Fibroblast of lung (primary cell): ENCODE measurements around the gene DOCK4. TPM values are rescaled to one million over a fixed set of nuclear protein-coding genes. Genes with fewer than 3 reads are reported as not detected.

Experiments
- DNase-seq, 2 donors: peaks; one replicate each; pipeline versions ENCODE4 v3.0.0 to v3.0.0-alpha.2; 2010; ENCODE audit warnings: low read depth in 2 of 2
- H2AFZ ChIP-seq: 2 replicates; pipeline ENCODE4 v1.5.1; 2012; ENCODE audit warnings: low read length, control low read depth, inconsistent platforms
- H3K27ac ChIP-seq: 2 replicates; pipeline ENCODE4 v1.5.1; 2011; ENCODE audit warnings: low read length, control low read depth; ENCODE audit not compliant: insufficient read depth
- H3K27me3 ChIP-seq: 2 replicates; pipeline ENCODE4 v1.5.1; 2011; ENCODE audit warnings: mild to moderate bottlenecking, low read length; ENCODE audit not compliant: control insufficient read depth, insufficient read depth
- H3K36me3 ChIP-seq: 2 replicates; pipeline ENCODE4 v1.5.1; 2011; ENCODE audit warnings: low read length; ENCODE audit not compliant: control insufficient read depth, insufficient read depth
- H3K4me1 ChIP-seq: 2 replicates; pipeline ENCODE4 v1.5.1; 2011; ENCODE audit warnings: low read length; ENCODE audit not compliant: control insufficient read depth, insufficient read depth; ENCODE audit errors: extremely low read depth
- H3K4me2 ChIP-seq: 2 replicates; pipeline ENCODE4 v1.5.1; 2011; ENCODE audit warnings: low read length, control low read depth; ENCODE audit not compliant: insufficient read depth; ENCODE audit errors: extremely low read depth
- H3K4me3 ChIP-seq, 4 experiments: fragments of 200-600 bp in 1 of 4; sonication (generic) in 1 of 4; replicated peaks in 1 of 4; 2 replicates each; pipeline ENCODE4 v1.5.1; 2011 to 2016; ENCODE audit warnings: low read length in 4 of 4, low read depth in 3 of 4, mild to moderate bottlenecking in 3 of 4, control low read depth in 2 of 4, inconsistent platforms in 1 of 4, mixed read lengths in 1 of 4; ENCODE audit not compliant: insufficient read depth in 1 of 4; ENCODE audit errors: control extremely low read depth in 1 of 4
- H3K79me2 ChIP-seq: 2 replicates; pipeline ENCODE4 v1.5.1; 2012; ENCODE audit warnings: mild to moderate bottlenecking, low read length, inconsistent platforms; ENCODE audit not compliant: control insufficient read depth, insufficient read depth
- H3K9ac ChIP-seq: 2 replicates; pipeline ENCODE4 v1.5.1; 2011; ENCODE audit warnings: mild to moderate bottlenecking, low read length, control low read depth; ENCODE audit not compliant: insufficient read depth
- H3K9me3 ChIP-seq: 2 replicates; pipeline ENCODE4 v1.5.1; 2012; ENCODE audit warnings: low read depth, low read length; ENCODE audit not compliant: control insufficient read depth, insufficient read depth
- H4K20me1 ChIP-seq: 2 replicates; pipeline ENCODE4 v1.5.1; 2011; ENCODE audit warnings: low read length; ENCODE audit not compliant: control insufficient read depth, insufficient read depth; ENCODE audit errors: extremely low read depth
- CTCF ChIP-seq, 2 donors: IDR thresholded peaks in 1 of 2; conservative IDR thresholded peaks in 1 of 2; 1 replicate in 1 of 2; 2 replicates in 1 of 2; pipeline ENCODE4 v1.5.1; 2011 to 2012; ENCODE audit warnings: low read length in 2 of 2, control low read depth in 1 of 2, inconsistent platforms in 1 of 2, low read depth in 1 of 2, mild to moderate bottlenecking in 1 of 2
- EZH2 ChIP-seq: IDR thresholded peaks from 2 replicates; pipeline ENCODE4 v1.5.1; 2012; ENCODE audit warnings: low read length, control low read depth, mild to moderate bottlenecking; ENCODE audit errors: missing control alignments
- polyA plus RNA-seq, 2 donors: library from polyadenylated mRNA; depleted of rRNA in 1 of 2; stranded (reverse) in 1 of 2; unstranded in 1 of 2; fragments of >200 nt; gene quantifications; 2 replicates each; pipeline ENCODE4 v1.2.1, GENCODE V29; 2011 to 2012; ENCODE audit warnings: missing spikeins in 1 of 2
- total RNA-seq: library from RNA; depleted of rRNA; stranded (reverse); fragments of >200 nt; gene quantifications from 2 replicates; pipeline ENCODE4 v1.2.1, GENCODE V29; 2014

DOCK4 gene
- total and polyA plus RNA-seq, 2 donors (not counting 1 experiment from before 2014, with no cell fraction given): 20.8 to 39.3 TPM

DNA sequence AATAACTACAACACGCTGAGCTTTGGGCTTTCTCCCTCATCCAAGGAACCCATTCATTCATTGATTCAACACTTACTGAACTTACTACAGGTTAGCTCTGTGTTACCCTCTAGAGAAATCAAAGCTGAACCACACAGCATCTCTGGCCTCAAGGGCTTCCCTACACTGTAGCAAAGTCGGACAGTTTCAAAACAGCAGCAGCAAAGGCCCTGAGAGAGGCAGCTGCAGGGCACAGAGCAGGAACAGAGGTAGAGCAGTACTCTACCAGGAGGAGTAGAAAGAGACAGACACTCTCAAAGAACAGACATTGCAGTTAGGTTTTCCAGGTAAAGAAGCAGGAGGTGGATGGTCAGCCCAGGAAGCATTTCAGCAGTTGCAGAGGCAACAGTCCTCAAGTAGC lies 16.1 kb downstream of the DOCK4 start:
- Histone ChIP-seq H3K27me3 (no peaks in the 10 kb centered on the region), H2AFZ (no peak overlapping the region), H3K36me3 (no peaks in the 10 kb centered on the region), H3K9ac (no peak overlapping the region), H3K79me2 (peaks cover 21% of the 10 kb centered on the region), H3K4me1 (no peaks in the 10 kb centered on the region), H3K9me3 (no peaks in the 10 kb centered on the region), H3K4me2 (no peak overlapping the region), H3K27ac (no peak overlapping the region), H3K4me3 (no peak overlapping the region), H4K20me1 (no peaks in the 10 kb centered on the region)
- TF ChIP-seq EZH2 (no peak), CTCF (conservative IDR thresholded peaks at IDR 0.05 in 1 of 2, IDR thresholded peaks at IDR 0.05 in 1 of 2; ENCODE audit: low read depth in 1 of 2, low read length in 2 of 2) (no peak)
- no peak for DNase-seq

DNA sequence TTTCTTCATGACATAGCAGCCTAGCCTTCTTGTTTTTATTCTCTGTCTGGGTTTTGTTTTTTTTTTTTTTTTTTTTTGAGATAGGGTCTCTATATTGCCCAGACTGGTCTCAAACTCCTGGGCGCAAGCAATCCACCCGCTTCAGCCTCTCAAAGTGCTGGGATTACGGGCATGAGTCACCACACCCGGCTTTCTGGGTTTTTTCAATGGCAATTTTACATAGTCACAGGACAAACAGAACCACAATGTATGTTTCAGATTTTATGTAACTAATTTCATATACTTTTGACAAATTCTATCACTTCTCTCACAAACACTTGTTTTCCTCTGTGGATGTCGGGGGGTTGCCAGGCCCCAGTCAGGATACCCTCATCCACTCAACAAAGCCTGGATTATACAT lies 16.5 kb downstream of the DOCK4 start:
- Histone ChIP-seq H3K4me3 (no peak overlapping the region), H3K27ac (no peak overlapping the region), H2AFZ (no peak overlapping the region), H3K27me3 (no peaks in the 10 kb centered on the region), H3K4me1 (no peaks in the 10 kb centered on the region), H3K9me3 (no peaks in the 10 kb centered on the region), H3K4me2 (no peak overlapping the region), H3K36me3 (no peaks in the 10 kb centered on the region), H4K20me1 (no peaks in the 10 kb centered on the region), H3K9ac (no peak overlapping the region), H3K79me2 (peaks cover 21% of the 10 kb centered on the region)
- TF ChIP-seq EZH2: no peak
- no peak for TF ChIP-seq CTCF (conservative IDR thresholded peaks at IDR 0.05 in 1 of 2, IDR thresholded peaks at IDR 0.05 in 1 of 2; ENCODE audit: low read depth in 1 of 2, low read length in 2 of 2)
- no peak for DNase-seq

DNA sequence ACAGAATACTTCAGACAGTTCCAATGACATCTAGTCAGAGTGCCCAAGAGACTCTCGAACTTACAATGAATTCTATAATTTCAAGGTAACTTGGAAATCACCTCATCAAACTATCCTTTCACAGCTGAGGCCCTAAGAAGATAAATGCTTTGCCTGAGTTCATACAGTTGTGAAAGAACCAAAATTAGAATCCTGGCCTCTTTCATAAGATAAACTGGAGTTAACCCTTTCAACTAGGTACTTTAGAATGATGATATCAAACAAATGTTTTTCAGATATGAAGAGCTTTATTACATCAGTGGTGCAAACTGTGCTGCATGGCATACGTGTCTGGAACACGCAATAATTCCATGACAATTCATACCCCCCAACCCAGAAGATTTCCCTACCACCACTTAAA lies 17.9 kb downstream of the DOCK4 start:
- DNase-seq: no peak
- Histone ChIP-seq H3K36me3 (no peaks in the 10 kb centered on the region), H3K4me3 (no peak overlapping the region), H3K9ac (no peak overlapping the region), H4K20me1 (no peaks in the 10 kb centered on the region), H3K9me3 (no peaks in the 10 kb centered on the region), H2AFZ (no peak overlapping the region), H3K4me1 (no peaks in the 10 kb centered on the region), H3K79me2 (peaks cover 19% of the 10 kb centered on the region), H3K27me3 (no peaks in the 10 kb centered on the region), H3K4me2 (no peak overlapping the region), H3K27ac (no peak overlapping the region)
- no peak for TF ChIP-seq CTCF (conservative IDR thresholded peaks at IDR 0.05 in 1 of 2, IDR thresholded peaks at IDR 0.05 in 1 of 2; ENCODE audit: low read depth in 1 of 2, low read length in 2 of 2)
- no peak for TF ChIP-seq EZH2
